ENCODE data around the gene HID1. TPM values are rescaled to one million over a fixed set of nuclear protein-coding genes. Genes with fewer than 3 reads are reported as not detected.

The HID1 gene
- total RNA-seq, 1 donor, result 4.3 TPM

- no peak for DNase-seq (ENCODE audit: low read depth)
Measured at GRCh38 chr17:74968361-74968780, 4.2 kb downstream of the HID1 start.

DNA sequence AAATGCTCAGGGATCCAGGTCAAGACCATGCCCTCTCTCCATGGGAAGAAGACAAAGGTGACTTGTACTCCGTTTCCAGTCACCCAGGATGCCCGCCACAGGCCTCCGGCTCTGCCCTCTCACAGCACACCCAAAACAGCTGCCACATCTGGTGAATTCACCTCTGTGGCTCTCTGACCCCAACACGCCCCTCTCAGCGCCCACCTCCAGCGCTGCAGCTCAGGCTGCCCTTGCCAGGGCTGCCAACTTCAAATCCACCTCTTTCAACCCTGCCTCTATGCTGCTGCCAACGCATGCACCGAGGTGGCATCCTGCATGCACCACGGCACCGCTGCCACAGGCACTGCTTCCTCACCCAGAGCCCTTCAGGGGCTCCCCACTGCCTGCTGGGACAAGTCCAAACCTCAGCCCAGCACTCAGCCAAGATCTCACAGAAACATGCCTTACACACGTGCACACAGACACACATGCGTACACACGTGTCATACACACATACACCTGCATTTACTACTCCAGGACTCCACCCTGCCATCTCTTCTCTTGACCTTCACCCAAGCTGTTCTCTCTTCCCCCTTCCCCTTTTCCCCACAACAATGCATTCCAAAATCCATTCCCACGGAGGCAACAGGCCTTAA lies 7.5 kb downstream of the HID1 start:
- H3K4me3 ChIP-seq (ENCODE audit: low read depth, low read length), result no peak overlapping the region
- TF ChIP-seq, protein P1, sequence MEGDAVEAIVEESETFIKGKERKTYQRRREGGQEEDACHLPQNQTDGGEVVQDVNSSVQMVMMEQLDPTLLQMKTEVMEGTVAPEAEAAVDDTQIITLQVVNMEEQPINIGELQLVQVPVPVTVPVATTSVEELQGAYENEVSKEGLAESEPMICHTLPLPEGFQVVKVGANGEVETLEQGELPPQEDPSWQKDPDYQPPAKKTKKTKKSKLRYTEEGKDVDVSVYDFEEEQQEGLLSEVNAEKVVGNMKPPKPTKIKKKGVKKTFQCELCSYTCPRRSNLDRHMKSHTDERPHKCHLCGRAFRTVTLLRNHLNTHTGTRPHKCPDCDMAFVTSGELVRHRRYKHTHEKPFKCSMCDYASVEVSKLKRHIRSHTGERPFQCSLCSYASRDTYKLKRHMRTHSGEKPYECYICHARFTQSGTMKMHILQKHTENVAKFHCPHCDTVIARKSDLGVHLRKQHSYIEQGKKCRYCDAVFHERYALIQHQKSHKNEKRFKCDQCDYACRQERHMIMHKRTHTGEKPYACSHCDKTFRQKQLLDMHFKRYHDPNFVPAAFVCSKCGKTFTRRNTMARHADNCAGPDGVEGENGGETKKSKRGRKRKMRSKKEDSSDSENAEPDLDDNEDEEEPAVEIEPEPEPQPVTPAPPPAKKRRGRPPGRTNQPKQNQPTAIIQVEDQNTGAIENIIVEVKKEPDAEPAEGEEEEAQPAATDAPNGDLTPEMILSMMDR (IDR thresholded peaks at IDR 0.05; ENCODE audit: insufficient read depth, low read depth, low read length), result no peak
- DNase-seq (ENCODE audit: low read depth), result no peak

More at GRCh38 chr17:74968361-74968780, 4.2 kb downstream of the HID1 start:
- TF ChIP-seq, protein P1 (IDR thresholded peaks at IDR 0.05; ENCODE audit: insufficient read depth, low read depth, low read length), result no peak
- no peak overlapping the region for H3K4me3 ChIP-seq (ENCODE audit: low read depth, low read length)

DNA sequence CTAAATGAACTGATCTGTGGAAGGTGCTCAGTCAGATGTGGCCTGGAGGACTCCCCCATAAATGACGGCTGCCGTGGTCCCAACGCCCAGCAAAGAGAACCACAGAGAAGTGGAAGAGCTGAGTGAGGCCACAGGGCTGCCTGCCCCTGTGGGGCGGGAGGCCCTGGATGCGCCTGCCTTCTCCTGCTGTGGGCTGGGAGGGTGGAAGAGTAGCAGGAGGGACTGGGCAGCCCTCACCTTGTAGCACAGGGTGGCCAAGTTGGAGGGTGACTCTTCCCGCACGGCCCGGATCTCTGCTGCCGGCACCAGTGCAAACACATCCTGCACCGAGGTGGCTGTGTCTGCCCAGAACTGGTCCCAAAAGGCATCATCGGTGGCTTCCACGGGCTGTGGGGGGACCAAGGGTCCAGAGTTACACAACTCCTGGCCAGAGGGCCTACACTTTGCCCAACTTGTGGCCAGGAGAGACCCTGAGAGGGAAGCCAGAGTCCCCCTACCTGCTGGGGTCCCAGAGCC lies 8.3 kb downstream of the HID1 start:
- no peak overlapping the region for H3K4me3 ChIP-seq (ENCODE audit: low read depth, low read length)
- TF ChIP-seq, protein P1 (IDR thresholded peaks at IDR 0.05; ENCODE audit: insufficient read depth, low read depth, low read length), result no peak
- DNase-seq (ENCODE audit: low read depth), result no peak

DNA sequence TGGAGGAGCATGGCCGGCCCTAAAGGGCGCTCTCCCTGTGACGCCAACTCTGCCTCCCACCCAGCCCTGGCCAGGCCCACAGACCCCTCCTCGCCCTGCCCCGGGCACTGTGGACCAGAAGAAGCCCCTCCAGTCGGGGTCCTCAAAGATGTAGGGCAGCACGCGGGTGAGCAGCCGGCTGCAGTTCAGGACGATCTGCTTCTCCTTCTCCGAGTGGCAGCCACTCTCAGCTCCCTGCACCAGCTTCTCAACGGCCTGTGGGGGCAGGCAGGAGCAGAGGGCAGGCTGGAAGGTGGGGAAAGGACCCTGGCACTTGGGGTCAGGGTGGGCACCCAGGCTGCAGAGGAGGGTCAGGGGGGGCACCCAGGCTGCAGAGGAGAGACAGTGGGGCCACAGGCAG lies 8.9 kb downstream of the HID1 start:
- DNase-seq (ENCODE audit: low read depth), result no peak
- H3K4me3 ChIP-seq (ENCODE audit: low read depth, low read length), result no peak overlapping the region
- TF ChIP-seq, protein P1 (IDR thresholded peaks at IDR 0.05; ENCODE audit: insufficient read depth, low read depth, low read length), result peak; percentile 13

- TF ChIP-seq, protein P1 (IDR thresholded peaks at IDR 0.05; ENCODE audit: insufficient read depth, low read depth, low read length), result no peak
- no peak for DNase-seq (ENCODE audit: low read depth)
- H3K4me3 ChIP-seq (ENCODE audit: low read depth, low read length), result no peak overlapping the region
Measured at GRCh38 chr17:74962622-74963394, 9.8 kb downstream of the HID1 start.

DNA sequence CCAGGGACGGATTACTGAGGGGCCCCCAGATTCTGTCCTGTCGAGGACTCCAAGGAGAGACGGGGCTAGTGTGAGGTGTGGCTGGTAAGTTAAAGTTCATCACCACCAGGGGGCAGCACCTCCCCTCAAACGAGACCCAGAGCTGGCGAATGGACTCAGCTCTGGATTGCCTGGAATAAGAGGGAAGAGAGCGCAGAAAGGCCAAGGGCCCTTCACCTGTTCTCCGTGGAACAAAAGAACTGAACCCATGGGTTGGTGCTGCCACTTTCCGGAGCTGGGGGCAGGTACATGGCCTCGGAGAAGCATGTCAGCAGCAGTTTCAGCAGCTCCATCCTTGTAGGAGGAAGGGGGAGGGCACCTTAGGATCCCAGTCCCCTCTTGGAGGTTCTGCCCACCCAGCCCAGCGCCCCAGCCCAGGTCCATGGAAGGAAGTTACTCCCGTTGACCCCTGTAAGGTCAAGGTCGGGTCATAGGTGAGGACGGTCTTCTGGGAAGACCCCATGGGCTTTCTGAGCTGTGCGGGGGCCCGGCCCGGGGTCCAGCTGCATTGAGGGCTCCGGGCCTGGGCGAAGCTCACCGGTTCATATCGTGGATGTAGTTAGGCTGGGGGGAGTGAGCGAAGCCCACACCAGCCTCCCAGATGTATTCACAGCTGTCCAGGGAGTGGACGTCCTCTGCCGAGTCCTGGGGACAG lies 10.8 kb downstream of the HID1 start:
- peak; percentile 89 for DNase-seq (ENCODE audit: low read depth)
- H3K4me3 ChIP-seq (ENCODE audit: low read depth, low read length), result no peak overlapping the region
- TF ChIP-seq, protein P1 (IDR thresholded peaks at IDR 0.05; ENCODE audit: insufficient read depth, low read depth, low read length), result peak; percentile 70
